ENCODE results near the gene IFT57. TPM values are rescaled to one million over a fixed set of nuclear protein-coding genes. Genes with fewer than 3 reads are reported as not detected.

The IFT57 gene
- total and polyA plus RNA-seq, 2 experiments from 2014 or later, result 28.6 to 49.0 TPM

DNA sequence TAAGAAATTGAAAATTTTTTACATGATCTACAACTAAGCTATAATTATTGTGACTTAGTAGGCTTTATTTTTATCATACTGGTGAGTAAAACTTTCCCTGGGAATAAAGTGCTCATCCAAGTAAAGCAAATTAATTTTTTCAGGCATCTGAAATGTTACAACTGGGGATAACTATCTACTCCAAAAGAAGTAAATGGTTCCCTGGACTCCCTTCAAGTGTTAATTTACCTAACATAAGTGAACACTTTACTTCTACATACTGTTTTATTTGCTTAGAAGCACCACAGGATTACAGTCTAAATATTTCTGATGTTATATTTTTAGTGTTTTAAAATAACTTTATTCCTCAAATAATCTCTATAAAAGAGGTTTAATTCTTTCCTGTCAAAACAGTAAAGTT, 57.8 kb downstream of the IFT57 start:
- Histone ChIP-seq H3K4me3 (no peak overlapping the region), H3K27ac (ENCODE audit: low read depth) (no peak overlapping the region), H3K9me2 (ENCODE audit: insufficient read depth) (no peaks in the 10 kb centered on the region), H3K4me1 (ENCODE audit: insufficient read depth) (no peaks in the 10 kb centered on the region), H3F3A (replicated peaks; ENCODE audit: low read depth) (no peaks in the 10 kb centered on the region), H3K27me3 (ENCODE audit: insufficient read depth) (no peaks in the 10 kb centered on the region), H3K79me2 (replicated peaks; ENCODE audit: insufficient read depth) (no peaks in the 10 kb centered on the region), H3K36me3 (ENCODE audit: insufficient read depth) (no peaks in the 10 kb centered on the region), H4K20me1 (replicated peaks; ENCODE audit: insufficient read depth) (no peaks in the 10 kb centered on the region), H2AFZ (no peak overlapping the region), H3K4me2 (no peak overlapping the region)
- Mint-ChIP-seq H3K4me3 (no peak overlapping the region), H3K4me1 (no peaks in the 10 kb centered on the region), H3K27me3 (ENCODE audit: insufficient read depth, low read depth, poor library complexity) (no peaks in the 10 kb centered on the region), H3K36me3 (ENCODE audit: low read depth) (no peaks in the 10 kb centered on the region), H3K27ac (no peak overlapping the region), H3K9me3 (no peaks in the 10 kb centered on the region)
- ATAC-seq (no peak), DNase-seq (ENCODE audit: low spot score) (no peak)
- TF ChIP-seq, protein P1, sequence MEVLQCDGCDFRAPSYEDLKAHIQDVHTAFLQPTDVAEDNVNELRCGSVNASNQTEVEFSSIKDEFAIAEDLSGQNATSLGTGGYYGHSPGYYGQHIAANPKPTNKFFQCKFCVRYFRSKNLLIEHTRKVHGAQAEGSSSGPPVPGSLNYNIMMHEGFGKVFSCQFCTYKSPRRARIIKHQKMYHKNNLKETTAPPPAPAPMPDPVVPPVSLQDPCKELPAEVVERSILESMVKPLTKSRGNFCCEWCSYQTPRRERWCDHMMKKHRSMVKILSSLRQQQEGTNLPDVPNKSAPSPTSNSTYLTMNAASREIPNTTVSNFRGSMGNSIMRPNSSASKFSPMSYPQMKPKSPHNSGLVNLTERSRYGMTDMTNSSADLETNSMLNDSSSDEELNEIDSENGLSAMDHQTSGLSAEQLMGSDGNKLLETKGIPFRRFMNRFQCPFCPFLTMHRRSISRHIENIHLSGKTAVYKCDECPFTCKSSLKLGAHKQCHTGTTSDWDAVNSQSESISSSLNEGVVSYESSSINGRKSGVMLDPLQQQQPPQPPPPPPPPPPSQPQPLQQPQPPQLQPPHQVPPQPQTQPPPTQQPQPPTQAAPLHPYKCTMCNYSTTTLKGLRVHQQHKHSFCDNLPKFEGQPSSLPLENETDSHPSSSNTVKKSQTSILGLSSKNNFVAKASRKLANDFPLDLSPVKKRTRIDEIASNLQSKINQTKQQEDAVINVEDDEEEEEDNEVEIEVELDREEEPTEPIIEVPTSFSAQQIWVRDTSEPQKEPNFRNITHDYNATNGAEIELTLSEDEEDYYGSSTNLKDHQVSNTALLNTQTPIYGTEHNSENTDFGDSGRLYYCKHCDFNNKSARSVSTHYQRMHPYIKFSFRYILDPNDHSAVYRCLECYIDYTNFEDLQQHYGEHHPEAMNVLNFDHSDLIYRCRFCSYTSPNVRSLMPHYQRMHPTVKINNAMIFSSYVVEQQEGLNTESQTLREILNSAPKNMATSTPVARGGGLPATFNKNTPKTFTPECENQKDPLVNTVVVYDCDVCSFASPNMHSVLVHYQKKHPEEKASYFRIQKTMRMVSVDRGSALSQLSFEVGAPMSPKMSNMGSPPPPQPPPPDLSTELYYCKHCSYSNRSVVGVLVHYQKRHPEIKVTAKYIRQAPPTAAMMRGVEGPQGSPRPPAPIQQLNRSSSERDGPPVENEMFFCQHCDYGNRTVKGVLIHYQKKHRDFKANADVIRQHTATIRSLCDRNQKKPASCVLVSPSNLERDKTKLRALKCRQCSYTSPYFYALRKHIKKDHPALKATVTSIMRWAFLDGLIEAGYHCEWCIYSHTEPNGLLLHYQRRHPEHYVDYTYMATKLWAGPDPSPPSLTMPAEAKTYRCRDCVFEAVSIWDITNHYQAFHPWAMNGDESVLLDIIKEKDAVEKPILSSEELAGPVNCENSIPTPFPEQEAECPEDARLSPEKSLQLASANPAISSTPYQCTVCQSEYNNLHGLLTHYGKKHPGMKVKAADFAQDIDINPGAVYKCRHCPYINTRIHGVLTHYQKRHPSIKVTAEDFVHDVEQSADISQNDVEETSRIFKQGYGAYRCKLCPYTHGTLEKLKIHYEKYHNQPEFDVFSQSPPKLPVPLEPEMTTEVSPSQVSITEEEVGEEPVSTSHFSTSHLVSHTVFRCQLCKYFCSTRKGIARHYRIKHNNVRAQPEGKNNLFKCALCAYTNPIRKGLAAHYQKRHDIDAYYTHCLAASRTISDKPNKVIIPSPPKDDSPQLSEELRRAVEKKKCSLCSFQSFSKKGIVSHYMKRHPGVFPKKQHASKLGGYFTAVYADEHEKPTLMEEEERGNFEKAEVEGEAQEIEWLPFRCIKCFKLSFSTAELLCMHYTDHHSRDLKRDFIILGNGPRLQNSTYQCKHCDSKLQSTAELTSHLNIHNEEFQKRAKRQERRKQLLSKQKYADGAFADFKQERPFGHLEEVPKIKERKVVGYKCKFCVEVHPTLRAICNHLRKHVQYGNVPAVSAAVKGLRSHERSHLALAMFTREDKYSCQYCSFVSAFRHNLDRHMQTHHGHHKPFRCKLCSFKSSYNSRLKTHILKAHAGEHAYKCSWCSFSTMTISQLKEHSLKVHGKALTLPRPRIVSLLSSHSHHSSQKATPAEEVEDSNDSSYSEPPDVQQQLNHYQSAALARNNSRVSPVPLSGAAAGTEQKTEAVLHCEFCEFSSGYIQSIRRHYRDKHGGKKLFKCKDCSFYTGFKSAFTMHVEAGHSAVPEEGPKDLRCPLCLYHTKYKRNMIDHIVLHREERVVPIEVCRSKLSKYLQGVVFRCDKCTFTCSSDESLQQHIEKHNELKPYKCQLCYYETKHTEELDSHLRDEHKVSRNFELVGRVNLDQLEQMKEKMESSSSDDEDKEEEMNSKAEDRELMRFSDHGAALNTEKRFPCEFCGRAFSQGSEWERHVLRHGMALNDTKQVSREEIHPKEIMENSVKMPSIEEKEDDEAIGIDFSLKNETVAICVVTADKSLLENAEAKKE (CRISPR knock-in tag; IDR thresholded peaks at IDR 0.05), result no peak
- TF ChIP-seq, protein P2, sequence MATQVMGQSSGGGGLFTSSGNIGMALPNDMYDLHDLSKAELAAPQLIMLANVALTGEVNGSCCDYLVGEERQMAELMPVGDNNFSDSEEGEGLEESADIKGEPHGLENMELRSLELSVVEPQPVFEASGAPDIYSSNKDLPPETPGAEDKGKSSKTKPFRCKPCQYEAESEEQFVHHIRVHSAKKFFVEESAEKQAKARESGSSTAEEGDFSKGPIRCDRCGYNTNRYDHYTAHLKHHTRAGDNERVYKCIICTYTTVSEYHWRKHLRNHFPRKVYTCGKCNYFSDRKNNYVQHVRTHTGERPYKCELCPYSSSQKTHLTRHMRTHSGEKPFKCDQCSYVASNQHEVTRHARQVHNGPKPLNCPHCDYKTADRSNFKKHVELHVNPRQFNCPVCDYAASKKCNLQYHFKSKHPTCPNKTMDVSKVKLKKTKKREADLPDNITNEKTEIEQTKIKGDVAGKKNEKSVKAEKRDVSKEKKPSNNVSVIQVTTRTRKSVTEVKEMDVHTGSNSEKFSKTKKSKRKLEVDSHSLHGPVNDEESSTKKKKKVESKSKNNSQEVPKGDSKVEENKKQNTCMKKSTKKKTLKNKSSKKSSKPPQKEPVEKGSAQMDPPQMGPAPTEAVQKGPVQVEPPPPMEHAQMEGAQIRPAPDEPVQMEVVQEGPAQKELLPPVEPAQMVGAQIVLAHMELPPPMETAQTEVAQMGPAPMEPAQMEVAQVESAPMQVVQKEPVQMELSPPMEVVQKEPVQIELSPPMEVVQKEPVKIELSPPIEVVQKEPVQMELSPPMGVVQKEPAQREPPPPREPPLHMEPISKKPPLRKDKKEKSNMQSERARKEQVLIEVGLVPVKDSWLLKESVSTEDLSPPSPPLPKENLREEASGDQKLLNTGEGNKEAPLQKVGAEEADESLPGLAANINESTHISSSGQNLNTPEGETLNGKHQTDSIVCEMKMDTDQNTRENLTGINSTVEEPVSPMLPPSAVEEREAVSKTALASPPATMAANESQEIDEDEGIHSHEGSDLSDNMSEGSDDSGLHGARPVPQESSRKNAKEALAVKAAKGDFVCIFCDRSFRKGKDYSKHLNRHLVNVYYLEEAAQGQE (IDR thresholded peaks at IDR 0.05; ENCODE audit: unreplicated experiment), result no peak
- TF ChIP-seq, protein P3, sequence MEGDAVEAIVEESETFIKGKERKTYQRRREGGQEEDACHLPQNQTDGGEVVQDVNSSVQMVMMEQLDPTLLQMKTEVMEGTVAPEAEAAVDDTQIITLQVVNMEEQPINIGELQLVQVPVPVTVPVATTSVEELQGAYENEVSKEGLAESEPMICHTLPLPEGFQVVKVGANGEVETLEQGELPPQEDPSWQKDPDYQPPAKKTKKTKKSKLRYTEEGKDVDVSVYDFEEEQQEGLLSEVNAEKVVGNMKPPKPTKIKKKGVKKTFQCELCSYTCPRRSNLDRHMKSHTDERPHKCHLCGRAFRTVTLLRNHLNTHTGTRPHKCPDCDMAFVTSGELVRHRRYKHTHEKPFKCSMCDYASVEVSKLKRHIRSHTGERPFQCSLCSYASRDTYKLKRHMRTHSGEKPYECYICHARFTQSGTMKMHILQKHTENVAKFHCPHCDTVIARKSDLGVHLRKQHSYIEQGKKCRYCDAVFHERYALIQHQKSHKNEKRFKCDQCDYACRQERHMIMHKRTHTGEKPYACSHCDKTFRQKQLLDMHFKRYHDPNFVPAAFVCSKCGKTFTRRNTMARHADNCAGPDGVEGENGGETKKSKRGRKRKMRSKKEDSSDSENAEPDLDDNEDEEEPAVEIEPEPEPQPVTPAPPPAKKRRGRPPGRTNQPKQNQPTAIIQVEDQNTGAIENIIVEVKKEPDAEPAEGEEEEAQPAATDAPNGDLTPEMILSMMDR (conservative IDR thresholded peaks at IDR 0.05; ENCODE audit: low read depth in 2 of 2), result no peak
- TF ChIP-seq ZNF114 (CRISPR knock-in tag; IDR thresholded peaks at IDR 0.05) (no peak), EZH2phosphoT487 (IDR thresholded peaks at IDR 0.05; ENCODE audit: unreplicated experiment) (no peak), STAT1 (IDR thresholded peaks at IDR 0.05; ENCODE audit: unreplicated experiment) (no peak), NANOG (IDR thresholded peaks at IDR 0.05; ENCODE audit: borderline replicate concordance) (no peak), POLR2AphosphoS5 (IDR thresholded peaks at IDR 0.05; ENCODE audit: low read depth) (no peak), ZNF331 (CRISPR knock-in tag; IDR thresholded peaks at IDR 0.05; ENCODE audit: low read depth) (no peak), JUNB (IDR thresholded peaks at IDR 0.05; ENCODE audit: unreplicated experiment) (no peak), CREB1 (CRISPR knock-in tag; IDR thresholded peaks at IDR 0.05; ENCODE audit: low read depth) (no peak), EZH2 (IDR thresholded peaks at IDR 0.05; ENCODE audit: low read depth, unreplicated experiment) (no peak)
- TF ChIP-seq, protein P4, sequence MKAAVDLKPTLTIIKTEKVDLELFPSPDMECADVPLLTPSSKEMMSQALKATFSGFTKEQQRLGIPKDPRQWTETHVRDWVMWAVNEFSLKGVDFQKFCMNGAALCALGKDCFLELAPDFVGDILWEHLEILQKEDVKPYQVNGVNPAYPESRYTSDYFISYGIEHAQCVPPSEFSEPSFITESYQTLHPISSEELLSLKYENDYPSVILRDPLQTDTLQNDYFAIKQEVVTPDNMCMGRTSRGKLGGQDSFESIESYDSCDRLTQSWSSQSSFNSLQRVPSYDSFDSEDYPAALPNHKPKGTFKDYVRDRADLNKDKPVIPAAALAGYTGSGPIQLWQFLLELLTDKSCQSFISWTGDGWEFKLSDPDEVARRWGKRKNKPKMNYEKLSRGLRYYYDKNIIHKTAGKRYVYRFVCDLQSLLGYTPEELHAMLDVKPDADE (IDR thresholded peaks at IDR 0.05), result no peak

Measured in GM23338 (cell line).